Left cardiac atrium (tissue), 4 donors: ENCODE results near the gene SIM2. TPM values are rescaled to one million over a fixed set of nuclear protein-coding genes. Genes with fewer than 3 reads are reported as not detected.
A peak's percentile ranks its signal among the peaks of the same experiment; 100 is the strongest.

ENCODE experiments used
- ATAC-seq, 2 donors: fragments of 200-7000 bp; cut with Tn5 transposase; one replicate each; pipeline ENCODE4 v1.9.1; 2020; ENCODE audit warnings: mild to moderate bottlenecking in 2 of 2, moderate library complexity in 2 of 2
- DNase-seq: peaks from one replicate; pipeline ENCODE4 v3.0.0-alpha.2; 2020
- intact Hi-C, 2 donors: fragments of 100-400 bp; cut with DNase I; formaldehyde crosslinking; loops; one replicate each; pipeline versions ENCODE4 v1.14.1 to v1.15.1; 2022 to 2023
- total RNA-seq, 2 donors: library from RNA; stranded (reverse); fragmentation: NEBNext Ultra II Directional; extraction: Animal tissue kit (Norgen Biotek cat#: 25700); gene quantifications; one replicate each; pipeline ENCODE4 v1.2.1, GENCODE V29; 2021
- donor health status: DM: no; HTN: yes; CAD: no.
- donor health status: DM: no; HTN: yes; CAD: no; lungs with severe emphysema.
- donor health status: DM: yes; HTN: yes; CAD: no.
- donor health status: Dilated cardiomyopathy.

Gene SIM2
- total RNA-seq, 2 donors from 2014 or later = not detected

- no peak for DNase-seq
- peak in 1 of 2 donors; percentile 19 for ATAC-seq
Observed at GRCh38 chr21:36698385-36698980, 432 bp upstream of the SIM2 start.

GRCh38 chr21:36699546-36700294 is 805 bp downstream of the SIM2 start:
- intact Hi-C loops = no loop called here
- ATAC-seq (no peak), DNase-seq (no peak)

More at GRCh38 chr21:36698385-36698980, 432 bp upstream of the SIM2 start:
- intact Hi-C loops = no loop called here

GRCh38 chr21:36700295-36700970 is 1.5 kb downstream of the SIM2 start:
- DNase-seq (no peak), ATAC-seq (no peak)
- intact Hi-C loops = no loop called here

DNA sequence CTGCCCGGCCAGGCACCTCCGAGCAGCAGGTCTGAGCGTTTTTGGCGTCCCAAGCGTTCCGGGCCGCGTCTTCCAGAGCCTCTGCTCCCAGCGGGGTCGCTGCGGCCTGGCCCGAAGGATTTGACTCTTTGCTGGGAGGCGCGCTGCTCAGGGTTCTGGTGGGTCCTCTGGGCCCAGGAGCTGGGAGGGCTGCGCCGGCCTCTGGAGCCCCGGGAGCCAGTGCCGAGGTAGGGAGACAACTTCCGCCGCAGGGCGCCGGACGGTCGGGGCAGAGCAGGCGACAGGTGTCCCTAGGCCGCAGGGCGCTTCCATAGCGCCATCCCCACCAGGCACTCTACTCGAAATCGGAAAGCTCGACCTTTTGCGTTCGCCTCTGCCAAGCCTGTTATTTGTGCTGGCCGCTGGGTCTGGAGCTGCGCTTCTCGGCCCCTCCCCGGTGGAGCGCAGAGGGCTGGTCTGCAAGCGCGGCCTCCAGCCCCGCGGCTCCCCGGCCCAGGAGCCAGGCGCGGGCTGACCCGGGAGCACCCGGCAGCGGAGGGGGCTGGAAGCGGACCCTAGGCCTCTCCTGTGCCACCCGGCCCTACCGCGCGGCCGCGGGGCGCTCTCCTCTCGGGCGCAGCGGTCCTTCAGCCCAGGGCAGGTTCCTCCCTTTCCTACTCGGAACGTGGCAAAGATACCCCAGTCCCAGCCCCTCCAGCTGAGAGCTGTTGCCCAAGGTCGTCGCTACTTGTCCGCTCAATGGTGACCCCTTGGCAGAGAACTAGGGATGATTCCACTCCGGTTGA is 2.2 kb downstream of the SIM2 start:
- ATAC-seq = peak in 1 of 2 donors; percentile 11
- no peak for DNase-seq
- intact Hi-C loops = no loop called here

DNA sequence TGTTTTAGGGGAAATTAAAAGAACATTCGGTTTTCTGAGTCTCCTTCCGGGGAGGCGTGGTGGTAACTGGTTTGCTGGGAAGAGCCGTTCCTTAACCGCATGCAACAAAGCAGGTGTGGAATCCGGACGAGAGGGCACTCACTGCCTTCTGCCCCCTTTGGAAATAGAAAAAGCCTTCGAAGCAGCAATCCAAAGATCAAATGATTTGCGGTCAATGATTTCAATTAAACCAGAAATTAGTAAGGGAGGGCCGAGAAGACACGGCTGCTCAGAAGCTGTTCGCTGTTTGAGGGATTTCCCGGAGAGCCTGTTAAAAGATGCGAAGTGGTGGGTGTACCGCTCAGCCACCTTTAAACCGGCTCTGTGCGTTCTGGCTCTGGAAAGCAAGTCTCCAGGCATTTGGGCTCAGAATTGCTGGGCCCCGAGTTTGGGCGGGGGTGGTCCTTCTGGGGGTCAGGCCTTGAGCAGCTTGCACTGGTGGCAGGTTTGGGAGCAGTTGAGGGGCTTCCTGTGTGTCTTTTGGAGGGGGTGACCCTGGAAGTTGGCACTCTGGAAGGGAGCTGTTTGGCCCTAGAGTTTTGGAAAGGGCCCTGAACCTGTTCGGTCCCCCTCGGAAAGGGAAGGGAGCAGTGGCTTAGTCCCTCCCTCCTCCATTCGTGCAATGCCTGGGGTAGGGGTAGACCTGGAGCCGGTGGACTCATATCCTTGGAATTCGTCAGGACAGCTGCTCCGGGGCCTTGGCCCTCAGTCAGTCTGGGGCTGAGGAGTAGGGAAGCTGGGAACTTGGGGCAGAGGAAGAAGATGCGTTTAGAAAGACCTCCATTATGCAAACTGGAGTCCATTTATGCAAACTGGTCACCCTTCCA is 3.1 kb downstream of the SIM2 start:
- ATAC-seq (no peak), DNase-seq (no peak)
- intact Hi-C loops = no loop called here

- intact Hi-C loops = no loop called here
- ATAC-seq (no peak), DNase-seq (no peak)
Observed at GRCh38 chr21:36702622-36702968, 3.7 kb downstream of the SIM2 start.

GRCh38 chr21:36703123-36703522 is 4.2 kb downstream of the SIM2 start:
- intact Hi-C loops = no loop called here
- no peak for DNase-seq
- ATAC-seq = no peak

DNA sequence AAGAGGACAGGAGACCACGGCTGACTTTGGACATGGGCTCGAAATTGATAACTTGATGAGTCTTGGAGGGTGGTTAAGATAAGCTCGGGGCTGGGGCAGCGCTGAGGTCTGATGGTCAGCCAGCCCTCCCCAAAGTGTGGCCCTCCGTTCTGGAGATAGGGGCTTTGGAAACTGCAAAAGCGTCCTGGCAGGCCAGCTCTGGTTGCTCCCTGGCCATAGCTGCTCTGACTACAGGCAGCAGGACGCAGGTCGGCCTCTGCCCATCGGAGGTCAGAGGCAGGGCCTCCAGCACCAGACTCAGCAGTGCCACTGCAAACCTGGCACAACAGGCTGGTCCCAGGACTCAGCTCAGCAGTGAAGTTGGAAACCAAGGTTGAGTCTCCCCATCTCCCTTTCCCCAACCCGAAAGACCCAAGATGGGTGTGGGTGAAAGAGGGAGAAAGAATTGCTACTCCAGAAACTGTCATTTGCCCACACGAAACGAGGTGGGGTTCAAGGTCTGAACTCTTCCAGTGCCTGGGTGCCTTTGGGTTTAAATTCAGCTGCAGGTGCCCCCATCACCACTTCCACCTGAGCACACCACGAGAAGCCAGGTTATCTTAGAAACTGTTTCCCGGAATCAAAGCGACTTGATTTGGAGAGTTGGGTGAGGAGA is 4.8 kb downstream of the SIM2 start:
- no peak for ATAC-seq
- DNase-seq = no peak
- intact Hi-C loops = no loop called here

DNA sequence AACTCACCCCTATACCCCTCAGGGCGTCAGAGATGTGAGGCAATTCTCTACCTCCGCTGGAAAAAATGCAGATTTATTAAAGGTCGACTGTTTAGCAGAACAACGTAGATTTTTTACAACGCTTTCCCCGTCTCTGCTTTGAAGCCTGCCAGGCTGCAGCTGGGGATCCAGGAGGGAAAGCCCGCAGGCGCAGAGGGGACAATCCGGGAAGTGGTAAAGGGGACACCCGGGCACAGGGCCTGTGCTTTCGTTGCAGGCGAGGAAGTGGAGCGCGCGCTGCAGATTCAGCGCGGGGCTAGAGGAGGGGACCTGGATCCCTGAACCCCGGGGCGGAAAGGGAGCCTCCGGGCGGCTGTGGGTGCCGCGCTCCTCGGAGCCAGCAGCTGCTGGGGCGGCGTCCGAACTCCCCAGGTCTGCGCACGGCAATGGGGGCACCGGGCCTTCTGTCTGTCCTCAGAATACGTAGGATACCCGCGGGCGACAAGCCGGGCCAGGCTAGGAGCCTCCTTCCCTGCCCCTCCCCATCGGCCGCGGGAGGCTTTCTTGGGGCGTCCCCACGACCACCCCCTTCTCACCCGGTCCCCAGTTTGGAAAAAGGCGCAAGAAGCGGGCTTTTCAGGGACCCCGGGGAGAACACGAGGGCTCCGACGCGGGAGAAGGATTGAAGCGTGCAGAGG is 5.5 kb downstream of the SIM2 start:
- intact Hi-C loops = no loop called here
- DNase-seq = no peak
- ATAC-seq = no peak

DNA sequence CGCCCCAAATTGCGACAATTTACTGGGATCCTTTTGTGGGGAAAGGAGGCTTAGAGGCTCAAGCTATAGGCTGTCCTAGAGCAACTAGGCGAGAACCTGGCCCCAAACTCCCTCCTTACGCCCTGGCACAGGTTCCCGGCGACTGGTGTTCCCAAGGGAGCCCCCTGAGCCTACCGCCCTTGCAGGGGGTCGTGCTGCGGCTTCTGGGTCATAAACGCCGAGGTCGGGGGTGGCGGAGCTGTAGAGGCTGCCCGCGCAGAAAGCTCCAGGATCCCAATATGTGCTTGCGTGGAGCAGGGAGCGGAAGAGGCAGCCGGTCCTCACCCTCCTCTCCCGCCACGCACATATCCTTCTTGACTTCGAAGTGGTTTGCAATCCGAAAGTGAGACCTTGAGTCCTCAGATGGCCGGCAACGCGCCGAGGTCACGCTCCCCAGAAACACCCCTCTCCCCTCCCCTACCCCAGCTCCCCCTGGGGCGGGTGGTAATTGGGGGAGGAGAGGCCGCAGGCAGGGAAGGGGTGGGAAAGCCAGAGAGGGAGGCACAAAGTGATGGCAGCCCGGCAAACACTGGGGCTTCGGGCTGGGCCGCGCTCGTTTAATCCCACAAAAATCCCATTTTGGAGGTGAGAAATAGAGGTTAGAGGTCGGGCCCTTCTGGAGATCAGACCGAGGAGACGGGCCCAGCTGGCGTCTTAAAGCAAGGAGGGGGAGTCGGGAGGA is 6.2 kb downstream of the SIM2 start:
- ATAC-seq = no peak

GRCh38 chr21:36705679-36706481 is 7.0 kb downstream of the SIM2 start:
- DNase-seq = no peak
- ATAC-seq = no peak
- intact Hi-C loops = no loop called here

More for the DNA sequence above, 6.2 kb downstream of the SIM2 start:
- intact Hi-C loops = no loop called here
- DNase-seq = no peak

- no peak for DNase-seq
- intact Hi-C loops = no loop called here
- no peak for ATAC-seq
Observed at GRCh38 chr21:36706482-36706852, 7.6 kb downstream of the SIM2 start.

DNA sequence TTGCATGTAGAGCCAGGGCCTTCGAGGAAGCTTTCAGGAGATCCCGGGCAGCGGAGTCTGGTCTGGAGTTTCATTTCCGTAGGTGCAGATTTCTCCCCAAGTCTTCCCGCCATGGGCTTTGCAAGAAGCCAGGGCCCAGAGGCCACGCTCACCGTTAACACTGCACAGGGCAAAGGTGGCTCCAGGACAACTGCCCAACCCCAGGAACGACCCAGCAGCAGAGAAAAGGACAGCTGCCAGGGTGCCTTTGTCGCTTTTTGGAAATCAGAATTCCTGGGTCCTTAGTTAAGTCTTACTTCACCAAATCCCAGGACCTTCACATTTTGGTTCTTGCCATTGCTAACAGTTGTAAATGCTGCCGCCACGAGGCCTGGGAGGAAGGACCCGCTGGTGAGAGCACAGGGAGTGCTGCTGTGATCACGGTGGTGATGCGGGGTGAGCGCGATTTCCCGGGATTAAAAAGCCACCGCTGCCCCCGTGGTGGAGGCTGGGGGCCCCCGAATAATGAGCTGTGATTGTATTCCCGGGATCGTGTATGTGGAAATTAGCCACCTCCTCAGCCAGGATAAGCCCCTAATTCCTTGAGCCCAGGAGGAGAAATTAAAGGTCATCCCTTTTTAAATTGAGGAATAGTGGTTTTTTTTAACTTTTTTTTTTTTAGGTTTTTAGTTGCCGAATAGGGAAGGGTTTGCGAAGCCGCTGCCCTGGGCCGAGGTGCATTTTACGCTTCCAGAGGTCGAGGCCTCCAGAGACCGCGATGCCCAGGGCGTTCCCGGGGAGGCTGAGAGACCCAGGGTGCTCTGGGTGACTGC is 8.2 kb downstream of the SIM2 start:
- ATAC-seq (no peak), DNase-seq (no peak)
- intact Hi-C loops = no loop called here

DNA sequence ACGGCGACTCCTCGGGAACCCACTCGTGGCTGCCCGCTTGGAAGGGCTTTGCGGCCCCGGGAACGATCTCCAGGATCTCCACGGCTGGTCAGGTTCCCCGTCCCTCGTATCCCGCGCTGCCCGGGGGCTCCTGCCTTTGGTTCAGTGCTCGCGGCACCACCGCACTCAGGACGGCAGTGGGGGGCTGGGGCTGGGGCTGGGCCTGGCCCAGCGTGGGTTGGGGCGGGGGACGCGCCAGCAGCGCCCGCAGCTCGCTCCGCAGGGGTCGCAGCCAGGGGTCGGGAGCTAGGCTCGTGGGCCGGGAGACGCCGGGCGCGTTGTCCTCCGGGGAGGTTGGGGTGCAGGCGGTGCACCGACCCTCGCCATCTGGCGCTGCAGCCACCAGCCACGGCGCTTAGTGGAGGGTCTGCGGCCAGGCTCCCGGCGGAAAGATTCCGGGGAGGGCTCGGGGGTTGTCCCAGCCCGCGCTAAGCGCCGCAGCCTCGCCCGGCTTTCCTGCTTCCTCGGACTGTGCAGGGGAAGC is 8.9 kb downstream of the SIM2 start:
- intact Hi-C loops = no loop called here
- no peak for DNase-seq
- no peak for ATAC-seq

- ATAC-seq (no peak), DNase-seq (no peak)
- intact Hi-C loops = no loop called here
Observed at GRCh38 chr21:36708286-36709029, 9.5 kb downstream of the SIM2 start.
